A549 treated with CpdA at 1 μM for 4 hours (cell line): Measurements from ENCODE around the gene PPP1R27. TPM values are rescaled to one million over a fixed set of nuclear protein-coding genes. Genes with fewer than 3 reads are reported as not detected.

Experiments
- total RNA-seq: library from RNA; stranded (reverse); fragments of 200-300 nt; extraction: Qiagen RNA extraction; gene quantifications from 5 replicates; pipeline ENCODE4 v1.2.3, GENCODE V29; 2022; ENCODE audit warnings: low read depth

PPP1R27 gene
- 0.18 to 0.40 TPM in 2 of 5 replicates, not detected in the others for total RNA-seq

DNA sequence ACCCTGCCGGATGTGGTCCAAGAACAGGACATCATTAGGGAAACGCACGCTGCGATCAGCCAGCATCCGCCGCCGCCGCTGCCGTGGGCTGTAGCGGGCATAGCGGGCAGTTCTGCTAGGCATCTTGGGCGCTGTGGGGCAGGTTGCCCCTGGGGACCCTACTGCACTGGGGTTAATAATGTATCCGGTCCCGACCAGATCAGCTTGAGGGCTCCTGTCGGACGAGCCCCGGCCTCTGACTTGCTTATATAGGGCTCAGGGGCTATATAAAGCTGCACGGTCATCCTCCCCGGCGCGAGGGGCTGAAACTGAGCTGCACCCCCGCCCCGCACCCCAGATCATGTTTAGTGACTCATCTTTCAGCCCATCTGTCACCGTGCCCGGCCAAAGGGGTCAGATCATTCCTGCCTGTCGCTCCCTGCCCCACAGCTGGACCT lies at the start of gene PPP1R27:
Gene PPP1R27 (minus strand): TSS at position 220 of the 437 bp plus-strand sequence. CDS start 97 bp downstream, at position 123.

DNA sequence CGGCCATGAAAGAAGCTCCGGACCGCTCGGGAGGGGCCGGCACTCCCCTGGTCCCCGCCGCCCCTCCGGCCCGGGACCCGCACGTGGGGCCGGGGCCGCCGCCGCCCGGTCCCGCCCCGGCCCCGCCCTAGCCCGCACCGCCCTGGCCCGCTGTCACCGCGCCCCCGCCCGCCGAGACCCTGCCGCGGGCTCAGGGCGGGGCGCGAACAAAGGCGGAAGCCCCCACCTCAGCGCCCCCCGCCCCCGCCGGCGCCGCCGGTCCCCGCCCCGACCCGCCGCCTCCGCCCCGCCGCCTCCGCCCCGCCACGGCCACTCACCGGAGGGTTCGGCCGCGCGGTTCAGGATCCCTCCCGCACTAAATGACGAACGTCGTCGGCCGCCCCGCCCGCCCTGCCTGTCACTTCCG lies 36.1 kb upstream of the PPP1R27 start, which contains the start of gene ARHGDIA:
Gene ARHGDIA (minus strand): TSS at position 357 of the 406 bp plus-strand sequence. CDS start 1,407 bp downstream, outside the sequence.

DNA sequence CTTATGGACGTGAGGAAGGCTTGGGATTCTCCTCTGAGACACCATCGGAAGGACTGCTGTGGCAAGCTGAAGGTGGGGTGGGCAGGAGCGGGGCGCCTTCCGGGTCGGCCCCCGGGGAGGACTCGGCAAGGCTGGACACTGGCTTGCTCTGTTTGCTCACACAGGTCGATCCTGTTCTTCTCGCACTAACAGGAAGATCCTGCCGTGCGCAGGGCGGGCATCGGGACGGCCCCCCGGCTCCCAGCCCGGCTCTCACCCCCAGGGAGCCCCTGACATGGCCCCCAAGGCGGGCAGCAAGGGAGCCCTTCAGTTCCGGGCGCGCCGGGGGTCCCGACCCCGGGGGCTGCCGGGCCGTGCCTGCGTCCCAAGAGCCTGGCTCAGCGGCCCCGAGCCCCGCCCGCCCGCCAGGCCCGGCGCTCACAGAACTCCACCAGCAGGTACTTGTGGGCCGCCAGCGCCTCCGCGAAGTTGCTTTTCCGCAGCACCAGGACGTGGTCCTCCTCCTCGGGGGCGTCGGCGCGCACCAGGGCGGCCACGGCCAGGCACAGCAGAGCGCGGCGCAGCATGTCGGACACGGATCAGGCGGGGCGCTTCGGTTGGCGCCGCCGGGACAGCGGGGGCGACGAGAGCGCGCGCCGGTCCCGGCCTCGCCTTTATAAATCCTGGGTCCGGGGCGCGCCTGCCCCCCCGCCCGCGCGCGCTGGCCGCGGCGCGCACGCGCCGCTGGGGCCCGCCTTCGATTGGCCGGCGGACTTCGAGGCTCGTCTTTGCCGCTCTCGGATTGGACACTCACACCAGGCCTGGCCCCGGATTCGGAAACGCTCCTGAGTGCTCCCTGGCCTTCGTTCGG lies 25.3 kb upstream of the PPP1R27 start, which contains the start of gene P4HB:
Gene P4HB (minus strand): TSS at position 630 of the 850 bp plus-strand sequence. CDS start 64 bp downstream, at position 566.

DNA sequence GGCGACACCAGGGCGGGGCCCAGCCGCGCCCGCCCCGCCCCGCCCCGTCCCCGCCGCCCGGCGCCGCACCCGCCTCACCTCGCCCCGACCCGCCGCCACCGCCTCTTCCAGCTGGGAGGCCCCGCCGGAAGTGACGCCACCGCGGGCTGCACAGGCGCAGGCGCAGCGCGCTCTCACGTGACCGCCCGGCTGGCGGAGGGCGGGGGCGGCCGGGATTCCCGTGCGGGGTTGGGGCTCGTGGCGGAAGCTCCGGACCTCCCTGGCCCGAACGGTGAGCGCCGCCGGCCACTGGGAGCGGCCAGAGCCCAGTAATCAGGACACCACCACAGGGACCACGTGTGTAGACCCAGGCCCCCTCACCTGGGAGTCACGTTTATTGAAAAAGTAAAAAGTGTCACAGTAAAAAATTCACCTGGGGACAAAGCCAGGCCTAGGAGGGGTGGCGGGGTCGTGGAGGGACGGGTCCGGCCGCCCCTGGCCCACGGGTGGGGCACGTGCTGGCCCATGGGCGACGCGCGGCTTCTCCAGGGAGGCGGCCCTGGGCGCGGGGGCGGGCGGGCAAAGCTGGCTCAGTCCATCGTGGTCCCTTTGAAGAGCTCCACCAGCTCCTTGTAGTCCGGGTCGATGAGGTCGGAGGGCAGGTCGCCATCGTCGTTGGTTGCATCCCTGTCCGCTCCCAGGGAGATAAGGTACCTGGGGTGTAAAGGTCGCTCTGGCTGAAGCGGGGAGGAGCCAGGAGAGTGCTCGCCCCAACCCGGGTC lies 1.5 kb downstream of the PPP1R27 start, which contains the start of gene MCRIP1:
Gene MCRIP1 (minus strand): TSS at position 132 of the 761 bp plus-strand sequence. CDS start 8,785 bp downstream, outside the sequence.

DNA sequence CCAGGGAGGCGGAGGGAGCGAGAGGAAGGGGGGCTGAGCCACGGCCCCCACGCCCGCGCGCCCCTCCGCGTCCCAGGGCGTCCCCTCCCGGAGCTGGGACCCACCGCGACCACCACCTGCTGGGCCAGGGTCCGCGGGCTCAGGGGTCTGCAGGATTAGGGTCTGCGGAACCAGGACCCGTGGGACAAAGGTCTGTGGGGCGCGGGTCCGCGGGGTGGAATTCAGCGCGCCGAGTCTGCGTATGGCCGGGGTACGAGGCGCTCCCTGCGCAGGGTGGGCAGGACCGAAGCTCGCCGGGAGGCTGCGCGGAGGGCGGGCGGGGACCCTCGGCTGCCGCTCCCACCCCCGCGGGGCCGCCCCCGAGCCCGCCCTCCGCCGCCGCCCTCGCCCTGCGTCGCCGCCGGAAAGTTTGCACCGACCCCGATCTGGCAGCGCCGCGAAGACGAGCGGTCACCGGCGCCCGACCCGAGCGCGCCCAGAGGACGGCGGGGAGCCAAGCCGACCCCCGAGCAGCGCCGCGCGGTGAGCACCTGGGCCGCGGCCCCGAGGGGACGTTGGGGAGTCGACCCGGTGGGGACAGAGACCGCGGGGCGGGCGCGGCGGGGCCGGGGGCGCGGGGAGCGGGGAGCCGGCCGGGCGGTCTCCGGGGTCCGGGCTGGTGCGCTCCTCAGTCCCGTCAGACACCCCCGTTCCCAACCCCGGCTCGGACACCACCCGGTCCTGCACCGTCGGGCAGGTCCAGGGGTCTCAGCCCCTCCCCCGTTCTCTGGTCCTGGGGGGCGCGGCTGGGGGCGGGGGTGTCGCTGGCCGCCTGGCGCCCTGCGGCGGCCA lies 30.9 kb downstream of the PPP1R27 start, which contains the start of gene GCGR:
Gene GCGR (plus strand): TSS at position 423 of the 831 bp plus-strand sequence. CDS start 4,869 bp downstream, outside the sequence.

Other genes starting within 250 kb of the PPP1R27 start
- 95.7 to 107 TPM (median 106 TPM) in 5 replicates for gene NPLOC4, start 197.9 kb downstream of the PPP1R27 start, total RNA-seq
- 4.5 to 7.3 TPM (median 5.4 TPM) in 5 replicates for gene TSPAN10, start 197.9 kb downstream of the PPP1R27 start, total RNA-seq
- 1.6 to 2.5 TPM (median 1.7 TPM) in 5 replicates for gene PDE6G, start 178.5 kb downstream of the PPP1R27 start, total RNA-seq
- gene OXLD1, start 168.4 kb downstream of the PPP1R27 start, total RNA-seq: 33.1 to 63.0 TPM (median 59.1 TPM) in 5 replicates
- 61.3 to 77.1 TPM (median 65.9 TPM) in 5 replicates for gene CCDC137, start 168.3 kb downstream of the PPP1R27 start, total RNA-seq
- gene ARL16, start 151.3 kb downstream of the PPP1R27 start, total RNA-seq: 50.3 to 54.8 TPM (median 53.2 TPM) in 5 replicates
- gene HGS, start 151.0 kb downstream of the PPP1R27 start, total RNA-seq: 155 to 217 TPM (median 201 TPM) in 5 replicates
- 216 to 324 TPM (median 299 TPM) in 5 replicates for gene MRPL12, start 131.7 kb downstream of the PPP1R27 start, total RNA-seq
- gene SLC25A10, start 122.8 kb downstream of the PPP1R27 start, total RNA-seq: 29.1 to 45.9 TPM (median 40.7 TPM) in 5 replicates
- 0.22 to 0.65 TPM (median 0.28 TPM) in 5 replicates for gene GCGR, start 30.9 kb downstream of the PPP1R27 start, total RNA-seq
- 78.9 to 105 TPM (median 92.0 TPM) in 5 replicates for gene MCRIP1, start 1.8 kb downstream of the PPP1R27 start, total RNA-seq
- 726 to 785 TPM (median 751 TPM) in 5 replicates for gene P4HB, start 25.5 kb upstream of the PPP1R27 start, total RNA-seq
- 578 to 637 TPM (median 592 TPM) in 5 replicates for gene ARHGDIA, start 36.3 kb upstream of the PPP1R27 start, total RNA-seq
- 166 to 254 TPM (median 246 TPM) in 5 replicates for gene ALYREF, start 56.5 kb upstream of the PPP1R27 start, total RNA-seq
- gene ANAPC11, start 56.7 kb upstream of the PPP1R27 start, total RNA-seq: 192 to 295 TPM (median 277 TPM) in 5 replicates
- gene NPB, start 67.2 kb upstream of the PPP1R27 start, total RNA-seq: 0.16 to 1.0 TPM (median 0.59 TPM) in 5 replicates
- gene PCYT2, start 76.3 kb upstream of the PPP1R27 start, total RNA-seq: 13.1 to 16.7 TPM (median 15.8 TPM) in 5 replicates
- gene SIRT7, start 83.1 kb upstream of the PPP1R27 start, total RNA-seq: 29.4 to 47.5 TPM (median 40.8 TPM) in 5 replicates
- 36.7 to 45.6 TPM (median 42.2 TPM) in 5 replicates for gene MAFG, start 92.7 kb upstream of the PPP1R27 start, total RNA-seq
- gene PYCR1, start 102.2 kb upstream of the PPP1R27 start, total RNA-seq: 61.0 to 98.3 TPM (median 90.0 TPM) in 5 replicates
- not detected in 5 replicates for gene MYADML2, start 112.2 kb upstream of the PPP1R27 start, total RNA-seq
- gene NOTUM, start 126.1 kb upstream of the PPP1R27 start, total RNA-seq: 0.23 to 0.60 TPM (median 0.38 TPM) in 5 replicates
- 20.0 to 33.0 TPM (median 28.1 TPM) in 5 replicates for gene ASPSCR1, start 142.6 kb upstream of the PPP1R27 start, total RNA-seq
- 147 to 209 TPM (median 190 TPM) in 5 replicates for gene CENPX, start 187.8 kb upstream of the PPP1R27 start, total RNA-seq
- 11.4 to 18.8 TPM (median 14.2 TPM) in 5 replicates for gene LRRC45, start 188.3 kb upstream of the PPP1R27 start, total RNA-seq
- gene RAC3, start 196.6 kb upstream of the PPP1R27 start, total RNA-seq: 21.3 to 39.5 TPM (median 32.6 TPM) in 5 replicates
- 63.3 to 105 TPM (median 96.2 TPM) in 5 replicates for gene DCXR, start 202.6 kb upstream of the PPP1R27 start, total RNA-seq
- gene RFNG, start 216.8 kb upstream of the PPP1R27 start, total RNA-seq: 14.4 to 26.4 TPM (median 23.6 TPM) in 5 replicates
- gene GPS1, start 216.8 kb upstream of the PPP1R27 start, total RNA-seq: 101 to 142 TPM (median 137 TPM) in 5 replicates
- gene DUS1L, start 230.8 kb upstream of the PPP1R27 start, total RNA-seq: 75.9 to 140 TPM (median 133 TPM) in 5 replicates